Mucosa of stomach (tissue), 1 donor: ENCODE measurements around the gene CCNH.

Source experiments
- H3K27me3 ChIP-seq: one replicate; pipeline ENCODE4 v1.7.0; 2013; ENCODE audit warnings: mild to moderate bottlenecking, low read length; ENCODE audit not compliant: control insufficient read depth, insufficient read depth
- H3K36me3 ChIP-seq: one replicate; pipeline ENCODE4 v1.7.0; 2013; ENCODE audit warnings: low read length; ENCODE audit not compliant: control insufficient read depth, insufficient read depth
- H3K4me1 ChIP-seq: one replicate; pipeline ENCODE4 v1.7.0; 2013; ENCODE audit warnings: mild to moderate bottlenecking, low read length; ENCODE audit not compliant: control insufficient read depth, insufficient read depth
- H3K4me3 ChIP-seq: one replicate; pipeline ENCODE4 v1.7.0; 2013; ENCODE audit warnings: low read length
- H3K9ac ChIP-seq: one replicate; pipeline ENCODE4 v1.7.0; 2013; ENCODE audit warnings: mild to moderate bottlenecking, low read length, moderate library complexity
- H3K9me3 ChIP-seq: one replicate; pipeline ENCODE4 v1.7.0; 2013; ENCODE audit warnings: mild to moderate bottlenecking, low read length, moderate library complexity; ENCODE audit not compliant: control insufficient read depth
- donor health status: Pancreatic carcinoma.

CCNH gene

DNA sequence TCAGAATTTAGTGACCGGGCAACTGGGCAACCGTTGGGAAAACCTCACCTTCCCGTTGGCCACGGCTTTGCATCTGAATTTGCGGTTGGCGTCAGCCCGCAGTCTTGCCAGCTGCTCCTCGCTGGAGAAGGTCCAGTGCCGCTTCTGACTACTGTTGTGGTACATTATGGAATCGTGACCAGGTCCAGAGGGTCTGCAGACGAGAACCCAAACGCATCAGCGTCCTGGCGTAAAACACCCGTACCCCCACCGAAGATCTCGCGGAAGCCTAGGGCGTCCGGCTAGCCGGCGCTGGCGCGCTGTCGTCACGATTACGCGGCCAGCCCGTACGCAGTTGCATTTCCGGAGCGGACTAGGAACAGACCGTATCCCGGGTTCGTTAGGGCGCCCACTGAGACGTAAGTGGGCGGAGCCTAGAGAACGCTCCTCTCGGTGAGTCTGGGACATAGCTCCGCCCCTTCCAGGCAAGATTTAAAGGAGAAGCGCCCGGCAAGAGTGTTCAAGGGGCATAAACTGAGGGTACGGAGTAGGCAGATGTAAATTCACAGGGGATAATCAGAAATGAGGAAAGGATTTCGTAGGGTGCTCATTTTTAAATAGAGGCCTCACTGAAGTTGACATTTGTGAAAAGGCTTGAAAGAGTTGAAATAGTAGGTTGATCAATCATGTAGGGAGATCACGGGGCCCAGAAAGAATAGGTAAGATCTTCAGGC, at the start of gene CCNH:
Gene CCNH, minus strand, starts transcription at position 301 of the 713 bp plus-strand sequence. Its CDS starts 136 bp downstream, at position 165.
- Histone ChIP-seq H3K9me3 (no peaks in the 10 kb centered on the region), H3K4me3 (peak within 1 kb of the TSS; percentile 75), H3K9ac (peak within 1 kb of the TSS; percentile 84), H3K27me3 (no peaks in the 10 kb centered on the region), H3K4me1 (no peaks in the 10 kb centered on the region), H3K36me3 (no peaks in the 10 kb centered on the region)

DNA sequence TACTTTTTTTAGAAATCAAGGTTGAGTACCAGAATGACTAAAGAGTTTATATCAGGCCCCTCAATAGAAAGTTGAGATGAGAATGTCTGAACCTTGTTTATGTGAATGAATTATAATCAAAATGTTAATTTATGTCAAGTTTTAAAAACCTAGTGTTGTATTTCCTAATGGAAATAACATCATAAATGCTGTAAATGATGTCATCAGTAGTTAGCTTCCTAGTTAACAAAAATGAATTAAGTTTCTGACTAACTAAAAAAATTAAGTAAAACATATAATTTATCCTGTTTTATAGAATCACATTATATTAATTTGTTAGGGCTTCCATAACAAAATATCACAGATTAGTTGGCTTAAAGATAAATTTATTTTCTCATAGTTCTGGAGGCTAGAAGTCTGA, 45.0 kb upstream of the CCNH start:
- no peaks in the 10 kb centered on the region for H3K9me3 ChIP-seq
- H3K36me3 ChIP-seq = no peaks in the 10 kb centered on the region
- H3K4me1 ChIP-seq = no peaks in the 10 kb centered on the region
- H3K27me3 ChIP-seq = no peaks in the 10 kb centered on the region
- H3K9ac ChIP-seq = no peak overlapping the region
- no peak overlapping the region for H3K4me3 ChIP-seq

DNA sequence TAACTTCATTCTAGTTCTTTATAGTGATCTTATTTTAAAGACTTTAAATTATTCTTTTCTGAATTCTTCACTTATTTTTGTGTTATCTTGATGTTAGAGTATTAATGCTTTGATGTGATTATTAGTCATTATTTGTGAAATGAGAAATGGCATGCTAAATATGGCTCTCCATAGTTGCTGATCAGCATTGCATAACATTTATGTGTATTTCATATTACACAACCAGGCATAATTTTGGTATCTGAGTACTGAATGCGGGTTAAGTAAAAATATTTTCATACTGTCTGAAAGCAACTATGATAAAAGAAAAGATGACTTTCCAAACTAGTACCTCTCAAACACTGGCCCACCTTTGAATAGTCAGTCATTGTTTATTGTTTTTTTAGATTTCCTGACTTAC, 41.1 kb upstream of the CCNH start:
- Histone ChIP-seq H3K4me1 (no peaks in the 10 kb centered on the region), H3K36me3 (no peaks in the 10 kb centered on the region), H3K27me3 (no peaks in the 10 kb centered on the region), H3K9me3 (no peaks in the 10 kb centered on the region), H3K9ac (no peak overlapping the region), H3K4me3 (no peak overlapping the region)

- no peak overlapping the region for H3K9ac ChIP-seq
- no peaks in the 10 kb centered on the region for H3K9me3 ChIP-seq
- no peaks in the 10 kb centered on the region for H3K36me3 ChIP-seq
- H3K4me1 ChIP-seq = no peaks in the 10 kb centered on the region
- no peak overlapping the region for H3K4me3 ChIP-seq
- H3K27me3 ChIP-seq = no peaks in the 10 kb centered on the region
Measured at GRCh38 chr5:87452837-87453236, 40.1 kb upstream of the CCNH start.

GRCh38 chr5:87442419-87442818, 29.7 kb upstream of the CCNH start:
- Histone ChIP-seq H3K4me1 (no peaks in the 10 kb centered on the region), H3K9ac (no peak overlapping the region), H3K9me3 (no peaks in the 10 kb centered on the region), H3K27me3 (no peaks in the 10 kb centered on the region), H3K36me3 (no peaks in the 10 kb centered on the region), H3K4me3 (no peak overlapping the region)

DNA sequence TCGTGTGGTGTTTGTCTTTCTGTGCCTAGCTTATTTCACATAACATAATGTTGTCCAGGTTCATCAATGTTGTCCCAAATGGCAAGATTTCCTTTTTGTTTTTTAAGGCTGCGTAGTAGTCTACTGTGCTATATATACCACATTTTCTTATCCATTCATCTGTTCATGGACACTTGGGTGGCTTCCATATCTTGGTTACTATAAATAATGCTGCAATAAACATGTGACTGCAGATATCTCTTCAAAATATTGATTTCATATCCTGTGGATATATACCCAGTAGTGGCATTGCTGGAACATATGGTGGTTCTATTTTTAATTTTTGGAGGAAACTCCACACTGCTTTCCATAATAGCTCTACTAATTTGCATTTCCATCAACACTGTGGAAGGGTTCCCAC, 25.5 kb upstream of the CCNH start:
- no peak overlapping the region for H3K4me3 ChIP-seq
- H3K4me1 ChIP-seq = no peaks in the 10 kb centered on the region

DNA sequence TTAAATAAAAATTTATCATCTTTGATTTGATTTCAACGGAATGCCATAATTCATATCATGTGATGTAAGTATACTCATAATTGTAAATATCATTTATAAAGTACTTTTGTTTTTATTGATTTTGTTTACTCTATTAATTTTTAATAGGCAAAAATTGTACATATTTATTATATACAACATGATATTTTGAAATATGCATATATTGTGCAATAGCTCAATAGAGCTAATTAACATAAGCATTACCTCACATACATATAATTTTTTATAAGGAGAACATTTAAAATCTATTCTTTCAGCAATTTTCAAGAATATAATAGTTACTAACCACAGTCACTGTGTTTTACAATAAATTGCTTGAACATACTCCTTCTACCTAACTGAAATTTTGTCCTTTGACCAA, 25.0 kb upstream of the CCNH start:
- no peak overlapping the region for H3K4me3 ChIP-seq
- H3K27me3 ChIP-seq = no peaks in the 10 kb centered on the region
- no peaks in the 10 kb centered on the region for H3K36me3 ChIP-seq
- no peak overlapping the region for H3K9ac ChIP-seq
- no peaks in the 10 kb centered on the region for H3K9me3 ChIP-seq
- H3K4me1 ChIP-seq = no peaks in the 10 kb centered on the region

More for the DNA sequence above, 25.5 kb upstream of the CCNH start:
- Histone ChIP-seq H3K9me3 (no peaks in the 10 kb centered on the region), H3K36me3 (no peaks in the 10 kb centered on the region), H3K27me3 (no peaks in the 10 kb centered on the region), H3K9ac (no peak overlapping the region)

GRCh38 chr5:87435144-87435694, 22.5 kb upstream of the CCNH start:
- no peaks in the 10 kb centered on the region for H3K36me3 ChIP-seq
- no peaks in the 10 kb centered on the region for H3K4me1 ChIP-seq
- H3K9me3 ChIP-seq = no peaks in the 10 kb centered on the region
- no peak overlapping the region for H3K9ac ChIP-seq
- no peaks in the 10 kb centered on the region for H3K27me3 ChIP-seq
- no peak overlapping the region for H3K4me3 ChIP-seq

DNA sequence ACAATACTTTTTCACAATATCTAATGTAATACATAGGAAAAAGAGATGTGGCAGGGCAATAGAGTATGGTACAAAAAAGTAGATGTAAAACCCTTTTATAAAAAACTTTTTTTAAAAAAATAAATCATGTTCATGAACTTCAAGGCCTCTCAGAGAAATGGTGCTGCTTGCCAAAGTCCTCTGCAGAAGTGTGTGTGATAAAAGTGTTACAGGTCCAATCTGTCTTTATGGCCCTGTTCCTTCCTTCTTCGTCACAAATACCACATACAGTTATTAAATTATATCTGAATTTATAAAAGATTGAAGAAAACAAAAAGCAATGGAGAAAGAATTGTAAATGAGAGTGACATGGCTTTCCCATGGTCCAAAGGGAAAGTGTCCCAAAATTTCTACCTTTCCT, 21.7 kb upstream of the CCNH start:
- H3K9ac ChIP-seq = no peak overlapping the region
- no peaks in the 10 kb centered on the region for H3K4me1 ChIP-seq

GRCh38 chr5:87433945-87434344, 21.2 kb upstream of the CCNH start:
- no peaks in the 10 kb centered on the region for H3K4me1 ChIP-seq
- no peaks in the 10 kb centered on the region for H3K36me3 ChIP-seq
- H3K9me3 ChIP-seq = no peaks in the 10 kb centered on the region
- no peaks in the 10 kb centered on the region for H3K27me3 ChIP-seq
- H3K9ac ChIP-seq = no peak overlapping the region
- no peak overlapping the region for H3K4me3 ChIP-seq

More for the DNA sequence above, 21.7 kb upstream of the CCNH start:
- H3K27me3 ChIP-seq = no peaks in the 10 kb centered on the region
- no peaks in the 10 kb centered on the region for H3K36me3 ChIP-seq
- no peak overlapping the region for H3K4me3 ChIP-seq
- no peaks in the 10 kb centered on the region for H3K9me3 ChIP-seq

DNA sequence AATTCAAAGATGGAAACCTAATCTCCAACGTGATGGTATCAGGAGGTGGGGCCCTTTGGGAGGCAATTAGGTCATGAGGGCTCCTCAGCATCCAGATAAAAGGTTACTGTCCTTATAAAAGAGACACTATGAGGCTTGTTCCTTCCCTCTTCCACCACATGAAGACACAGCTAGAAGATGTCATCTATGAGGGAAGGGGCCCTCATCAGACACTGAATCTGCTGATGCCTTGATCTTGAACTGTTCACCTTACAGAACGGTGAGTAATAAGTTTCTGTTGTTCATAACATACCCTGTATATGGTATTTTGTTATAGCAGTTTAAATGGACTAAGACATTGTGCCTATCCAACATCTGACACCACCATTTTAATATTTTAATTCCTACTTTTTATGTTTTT, 19.7 kb upstream of the CCNH start:
- no peaks in the 10 kb centered on the region for H3K36me3 ChIP-seq
- no peak overlapping the region for H3K4me3 ChIP-seq
- H3K9me3 ChIP-seq = no peaks in the 10 kb centered on the region
- no peak overlapping the region for H3K9ac ChIP-seq
- no peaks in the 10 kb centered on the region for H3K27me3 ChIP-seq
- no peaks in the 10 kb centered on the region for H3K4me1 ChIP-seq

- no peak overlapping the region for H3K4me3 ChIP-seq
- H3K36me3 ChIP-seq = no peaks in the 10 kb centered on the region
Measured at GRCh38 chr5:87430863-87431457, 18.2 kb upstream of the CCNH start.

More at GRCh38 chr5:87430863-87431457, 18.2 kb upstream of the CCNH start:
- H3K9ac ChIP-seq = no peak overlapping the region
- H3K27me3 ChIP-seq = no peaks in the 10 kb centered on the region
- no peaks in the 10 kb centered on the region for H3K4me1 ChIP-seq
- H3K9me3 ChIP-seq = no peaks in the 10 kb centered on the region
